HepG2 (cell line): Measurements from ENCODE around the gene FIBCD1. TPM values are rescaled to one million over a fixed set of nuclear protein-coding genes. Genes with fewer than 3 reads are reported as not detected.
A peak's percentile ranks its signal among the peaks of the same experiment; 100 is the strongest.

Source experiments
- ATAC-seq: fragments of 200-7000 bp; cut with Tn5 transposase; 3 replicates; pipeline ENCODE4 v1.9.1; 2020; ENCODE audit warnings: mild to moderate bottlenecking, moderate library complexity
- BruUV-seq: library from RNA; stranded (reverse); fragments of 400-500 nt; replicated peaks from 2 replicates; lab custom pipeline; 2021; lab: Mats Ljungman, UMichigan
- CTCF ChIA-PET: fragments of 300-600 bp; formaldehyde crosslinking; extraction: SDS; loops from one replicate; lab custom pipeline; 2021; ENCODE audit warnings: low total read pairs, inconsistent platforms, low intra/inter-chr PET ratio; lab: Yijun Ruan, JAX
- POLR2A ChIA-PET: fragments of 350-600 bp; sonication (Branson Sonifier 250); formaldehyde crosslinking; loops from one replicate; lab custom pipeline; 2020; ENCODE audit warnings: antibody characterized with exemption, inconsistent platforms; lab: Yijun Ruan, JAX
- DNase-seq: peaks from one replicate; pipeline ENCODE4 v3.0.0-alpha.2; 2015; ENCODE audit warnings: low spot score
- FAIRE-seq: peaks from 3 replicates; lab custom pipeline; 2011; peaks lifted over from hg19 to GRCh38; lab: Jason Lieb, UNC
- H2AFZ ChIP-seq: one replicate; pipeline ENCODE4 v1.6.1; 2011; ENCODE audit warnings: low read length, inconsistent platforms
- H3K27ac ChIP-seq: fragments of 300-600 bp; 3 replicates; pipeline ENCODE4 v1.8.0; 2011; ENCODE audit warnings: mixed run types, mild to moderate bottlenecking, mixed read lengths, low read length, inconsistent platforms; ENCODE audit not compliant: insufficient read depth; ENCODE audit errors: extremely low read length
- H3K27me3 ChIP-seq, 2 experiments: fragments of 200-600 bp in 1 of 2; 2 replicates in 1 of 2; 3 replicates in 1 of 2; pipeline versions ENCODE4 v1.6.0 to v1.8.0; 2011; ENCODE audit warnings: low read length in 2 of 2, mild to moderate bottlenecking in 2 of 2, moderate library complexity in 2 of 2, inconsistent platforms in 1 of 2; ENCODE audit not compliant: insufficient read depth in 2 of 2, control insufficient read depth in 1 of 2
- H3K36me3 ChIP-seq, 2 experiments: fragments of 200-600 bp in 1 of 2; replicated peaks in 1 of 2; 2 replicates in 1 of 2; 3 replicates in 1 of 2; pipeline versions ENCODE4 v1.5.1 to v1.8.0; 2011; ENCODE audit warnings: low read length in 2 of 2, inconsistent platforms in 1 of 2; ENCODE audit not compliant: insufficient read depth in 2 of 2, control insufficient read depth in 1 of 2
- H3K4me1 ChIP-seq: 2 replicates; pipeline ENCODE4 v1.5.1; 2012; ENCODE audit warnings: low read length, inconsistent platforms; ENCODE audit not compliant: insufficient read depth
- H3K4me2 ChIP-seq: 2 replicates; pipeline ENCODE4 v1.6.0; 2011; ENCODE audit warnings: low read depth, low read length, inconsistent platforms
- H3K4me3 ChIP-seq, 3 experiments: fragments of 200-600 bp in 1 of 3; sonication (generic), shearing (Covaris generic) in 1 of 3; replicated peaks in 1 of 3; 2 replicates each; pipeline ENCODE4 v1.5.1; 2011 to 2016; ENCODE audit warnings: low read length in 3 of 3, inconsistent platforms in 2 of 3, low read depth in 2 of 3, mild to moderate bottlenecking in 2 of 3, control low read depth in 1 of 3, mixed read lengths in 1 of 3; ENCODE audit not compliant: insufficient read depth in 1 of 3
- H3K79me2 ChIP-seq: one replicate; pipeline ENCODE4 v1.6.1; 2011; ENCODE audit warnings: low read length, inconsistent platforms; ENCODE audit not compliant: insufficient read depth
- H3K9ac ChIP-seq: 2 replicates; pipeline ENCODE4 v1.6.0; 2011; ENCODE audit warnings: mild to moderate bottlenecking, low read depth, low read length, inconsistent platforms; ENCODE audit not compliant: insufficient read depth
- H3K9me3 ChIP-seq: 2 replicates; pipeline ENCODE4 v1.5.1; 2012; ENCODE audit warnings: mild to moderate bottlenecking, low read length
- H4K20me1 ChIP-seq: 2 replicates; pipeline ENCODE4 v1.6.0; 2011; ENCODE audit warnings: inconsistent platforms, mild to moderate bottlenecking, low read length, moderate library complexity; ENCODE audit not compliant: insufficient read depth
- ATF7 ChIP-seq, 2 experiments: fragments of 450-650 bp in 1 of 2; sonication (generic) in 1 of 2; formaldehyde crosslinking in 1 of 2; IDR thresholded peaks; 2 replicates each; pipeline versions ENCODE4 v1.4.0 to v1.6.1; 2016 to 2020; ENCODE audit warnings: antibody characterized with exemption in 1 of 2, mild to moderate bottlenecking in 1 of 2, missing genetic modification reagents in 1 of 2
- CREB1 ChIP-seq, 2 experiments: fragments of 450-650 bp in 1 of 2; IDR thresholded peaks; 2 replicates each; pipeline ENCODE4 v1.6.1; 2016 to 2017; ENCODE audit warnings: control low read depth in 1 of 2, mild to moderate bottlenecking in 1 of 2, missing compliant biosample characterization in 1 of 2, missing genetic modification characterization in 1 of 2
- DMAP1 ChIP-seq: IDR thresholded peaks from 2 replicates; pipeline ENCODE4 v1.6.1; 2016
- EED ChIP-seq: sonication (generic); formaldehyde crosslinking; IDR thresholded peaks from 2 replicates; pipeline ENCODE4 v1.5.0; 2020; ENCODE audit warnings: mild to moderate bottlenecking, missing genetic modification reagents
- HCFC1 ChIP-seq: fragments of 150-350 bp; IDR thresholded peaks from 2 replicates; pipeline ENCODE4 v1.6.1; 2014; ENCODE audit warnings: low read depth, low read length
- IRX3 ChIP-seq: sonication (generic); formaldehyde crosslinking; IDR thresholded peaks from 2 replicates; pipeline ENCODE4 v1.8.1; 2023; ENCODE audit warnings: mild to moderate bottlenecking, low read depth, missing genetic modification reagents, borderline replicate concordance
- MED8 ChIP-seq: sonication (generic); formaldehyde crosslinking; IDR thresholded peaks from 2 replicates; pipeline ENCODE4 v1.8.1; 2023; ENCODE audit warnings: mild to moderate bottlenecking, missing genetic modification reagents; ENCODE audit not compliant: insufficient replicate concordance
- MLXIP ChIP-seq: sonication (generic); formaldehyde crosslinking; IDR thresholded peaks from 2 replicates; pipeline ENCODE4 v1.9.0; 2021; ENCODE audit warnings: missing genetic modification reagents, borderline replicate concordance
- PITX1 ChIP-seq: sonication (generic); formaldehyde crosslinking; IDR thresholded peaks from 2 replicates; pipeline ENCODE4 v1.5.1; 2020; ENCODE audit warnings: mild to moderate bottlenecking, missing genetic modification reagents
- SALL1 ChIP-seq: sonication (generic); formaldehyde crosslinking; IDR thresholded peaks from 2 replicates; pipeline ENCODE4 v1.8.0; 2022; ENCODE audit warnings: mild to moderate bottlenecking, missing genetic modification reagents
- SMAD9 ChIP-seq: sonication (generic); formaldehyde crosslinking; IDR thresholded peaks from 2 replicates; pipeline ENCODE4 v1.5.1; 2020; ENCODE audit warnings: mild to moderate bottlenecking, missing genetic modification reagents
- YEATS4 ChIP-seq: sonication (generic); formaldehyde crosslinking; IDR thresholded peaks from 2 replicates; pipeline ENCODE4 v1.4.0; 2020; ENCODE audit warnings: missing genetic modification reagents, borderline replicate concordance
- ZNF296 ChIP-seq: sonication (generic); formaldehyde crosslinking; conservative IDR thresholded peaks from 2 replicates; pipeline ENCODE4 v1.5.0; 2020; ENCODE audit warnings: mild to moderate bottlenecking, missing genetic modification reagents
- ZNF788 ChIP-seq: sonication (generic); formaldehyde crosslinking; IDR thresholded peaks from 2 replicates; pipeline ENCODE4 v1.5.0; 2020; ENCODE audit warnings: mild to moderate bottlenecking, missing genetic modification reagents, borderline replicate concordance
- WGBS: methylation state at CpG from one replicate; pipeline ENCODE4 v1.1.6; 2017; ENCODE audit warnings: low lambda C conversion rate; 5-methylcytosine and 5-hydroxymethylcytosine counted together
- in situ Hi-C: cut with HindIII; loops from 2 replicates; pipeline ENCODE4 v1.10.0; 2017; ENCODE audit warnings: low pct_unique_long_range_greater_than_20kb; ENCODE audit not compliant: extremely low pct_ligation_motif_present
- intact Hi-C: fragments of 100-400 bp; cut with micrococcal nuclease; formaldehyde crosslinking; loops from one replicate; pipeline ENCODE4 v1.10.0; 2022; ENCODE audit not compliant: unreplicated experiment
- polyA plus RNA-seq, 8 experiments: library from polyadenylated mRNA; depleted of rRNA in 3 of 8; stranded (reverse) in 7 of 8; unstranded in 1 of 8; fragments of >200 nt; fragmentation: Illumina TruSeq in 4 of 8; extraction: Trizol in 4 of 8; gene quantifications; 2 replicates each; pipeline versions ENCODE4 v1.2.1 to v1.2.3, GENCODE V29; 2011 to 2016; ENCODE audit warnings: low read depth in 4 of 8, missing spikeins in 1 of 8, mixed read lengths in 1 of 8; ENCODE audit not compliant: insufficient read depth in 1 of 8
- total RNA-seq, 5 experiments: library from RNA; depleted of rRNA; stranded (reverse); fragments of >200 nt; fragmentation: Illumina TruSeq; extraction: Trizol; gene quantifications; 2 replicates each; pipeline ENCODE4 v1.2.3, GENCODE V29; 2016; ENCODE audit warnings: low read depth in 1 of 5

The FIBCD1 gene
- total and polyA plus RNA-seq, 2 of the 13 experiments (the other 11 are each of a cell fraction or from before 2014, with no cell fraction given): 0.55 to 0.89 TPM

GRCh38 chr9:130974697-130975096, 35.6 kb upstream of the FIBCD1 start:
- no peaks in the 10 kb centered on the region for H4K20me1 ChIP-seq
- CTCF ChIA-PET: no interaction called here

More at GRCh38 chr9:130974697-130975096, 35.6 kb upstream of the FIBCD1 start:
- POLR2A ChIA-PET: no interaction called here
- Histone ChIP-seq H3K9ac (no peak overlapping the region), H3K27ac (no peak overlapping the region), H3K36me3 (no peaks in the 10 kb centered on the region), H2AFZ (no peak overlapping the region), H3K4me3 (no peak overlapping the region), H3K27me3 (peaks cover 18 to 88% of the 10 kb centered on the region in 2 experiments), H3K4me2 (no peak overlapping the region), H3K9me3 (no peaks in the 10 kb centered on the region), H3K79me2 (no peaks in the 10 kb centered on the region), H3K4me1 (no peaks in the 10 kb centered on the region)
- no peak for FAIRE-seq
- no TSS peak for BruUV-seq
- DNase-seq: no peak
- WGBS: 8% methylated on average over 4 of the region's 5 CpGs
- in situ Hi-C loops (no loop called here), intact Hi-C loops (no loop called here)
- TF ChIP-seq ATF7 (IDR thresholded peaks at IDR 0.05) (peak; percentile 96), ATF7 (CRISPR knock-in tag; IDR thresholded peaks at IDR 0.05) (no peak), IRX3 (CRISPR knock-in tag) (no peak), SMAD9 (CRISPR knock-in tag) (no peak), ZNF788 (no peak), ZNF296 (CRISPR knock-in tag) (no peak), MLXIP (no peak), PITX1 (CRISPR knock-in tag) (no peak), EED (CRISPR knock-in tag) (no peak), CREB1 (IDR thresholded peaks at IDR 0.05) (peak; percentile 96), CREB1 (CRISPR knock-in tag; IDR thresholded peaks at IDR 0.05) (no peak), SALL1 (no peak), YEATS4 (CRISPR knock-in tag) (no peak), DMAP1 (no peak), MED8 (no peak), HCFC1 (no peak)
- ATAC-seq: no peak
